ENCODE data around the gene ERC2. TPM values are rescaled to one million over a fixed set of nuclear protein-coding genes. Genes with fewer than 3 reads are reported as not detected.

Gene ERC2
- total RNA-seq, 1 experiment from 2014 or later, result 0.90 TPM

DNA sequence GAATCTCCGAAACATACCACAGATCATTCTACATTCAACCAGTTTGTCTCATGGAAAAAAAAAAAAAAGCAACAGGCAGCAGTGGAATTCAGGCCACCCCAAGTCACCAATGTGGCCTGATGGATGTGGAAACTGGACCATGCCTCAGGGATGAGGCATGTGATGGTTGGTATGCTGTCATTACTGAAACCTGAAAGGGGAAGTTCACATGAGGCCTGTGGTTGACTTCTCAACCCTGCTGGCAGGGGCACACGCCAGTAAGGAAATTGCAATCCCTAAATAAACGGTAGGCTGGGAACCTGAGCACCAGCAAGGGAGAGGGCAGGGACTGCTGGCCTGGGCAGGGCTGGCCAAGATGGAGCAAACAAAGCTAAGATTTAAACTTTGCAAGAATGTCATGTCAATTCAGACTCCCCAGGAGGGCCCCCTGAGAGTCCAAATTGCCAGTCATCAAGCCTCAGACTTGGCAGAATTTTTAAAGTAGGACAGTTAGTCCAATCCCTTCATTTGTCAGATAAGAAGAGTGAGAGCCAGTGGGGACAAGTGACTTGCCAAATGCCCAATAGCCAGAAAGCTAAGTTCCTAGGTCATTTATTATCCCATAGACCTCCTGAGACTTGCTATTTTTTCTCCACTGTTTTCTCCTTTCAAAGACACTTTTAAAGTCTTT is 310.4 kb downstream of the ERC2 start:
- POLR2A ChIA-PET (ENCODE audit: low non-redundant PET), result no interaction called here
- Histone ChIP-seq H3K36me3 (ENCODE audit: insufficient read depth, low read length, poor library complexity, severe bottlenecking) (no peaks in the 10 kb centered on the region), H3K27ac (ENCODE audit: low read depth, low read length, poor library complexity, severe bottlenecking) (no peak overlapping the region), H3K9me3 (ENCODE audit: low read depth, low read length, poor library complexity, severe bottlenecking) (no peaks in the 10 kb centered on the region), H3K27me3 (replicated peaks; ENCODE audit: insufficient read depth, low read depth, low read length, poor library complexity) (no peaks in the 10 kb centered on the region), H3K4me1 (ENCODE audit: insufficient read depth, low read length, poor library complexity, severe bottlenecking) (no peaks in the 10 kb centered on the region), H3K4me3 (ENCODE audit: low read depth, low read length, poor library complexity, severe bottlenecking) (no peak overlapping the region)
- intact Hi-C loops (cut with micrococcal nuclease; ENCODE audit: unreplicated experiment), result no loop called here
- no peak for DNase-seq (ENCODE audit: low spot score)
- CTCF ChIA-PET, result no interaction called here
- no TSS peak for BruUV-seq (replicated peaks)
- TF ChIP-seq, protein P1, sequence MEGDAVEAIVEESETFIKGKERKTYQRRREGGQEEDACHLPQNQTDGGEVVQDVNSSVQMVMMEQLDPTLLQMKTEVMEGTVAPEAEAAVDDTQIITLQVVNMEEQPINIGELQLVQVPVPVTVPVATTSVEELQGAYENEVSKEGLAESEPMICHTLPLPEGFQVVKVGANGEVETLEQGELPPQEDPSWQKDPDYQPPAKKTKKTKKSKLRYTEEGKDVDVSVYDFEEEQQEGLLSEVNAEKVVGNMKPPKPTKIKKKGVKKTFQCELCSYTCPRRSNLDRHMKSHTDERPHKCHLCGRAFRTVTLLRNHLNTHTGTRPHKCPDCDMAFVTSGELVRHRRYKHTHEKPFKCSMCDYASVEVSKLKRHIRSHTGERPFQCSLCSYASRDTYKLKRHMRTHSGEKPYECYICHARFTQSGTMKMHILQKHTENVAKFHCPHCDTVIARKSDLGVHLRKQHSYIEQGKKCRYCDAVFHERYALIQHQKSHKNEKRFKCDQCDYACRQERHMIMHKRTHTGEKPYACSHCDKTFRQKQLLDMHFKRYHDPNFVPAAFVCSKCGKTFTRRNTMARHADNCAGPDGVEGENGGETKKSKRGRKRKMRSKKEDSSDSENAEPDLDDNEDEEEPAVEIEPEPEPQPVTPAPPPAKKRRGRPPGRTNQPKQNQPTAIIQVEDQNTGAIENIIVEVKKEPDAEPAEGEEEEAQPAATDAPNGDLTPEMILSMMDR (conservative IDR thresholded peaks at IDR 0.05; ENCODE audit: low read depth, low read length), result no peak
- TF ChIP-seq EZH2 (IDR thresholded peaks at IDR 0.05; ENCODE audit: borderline replicate concordance, low read depth, low read length, poor library complexity, severe bottlenecking), result no peak

DNA sequence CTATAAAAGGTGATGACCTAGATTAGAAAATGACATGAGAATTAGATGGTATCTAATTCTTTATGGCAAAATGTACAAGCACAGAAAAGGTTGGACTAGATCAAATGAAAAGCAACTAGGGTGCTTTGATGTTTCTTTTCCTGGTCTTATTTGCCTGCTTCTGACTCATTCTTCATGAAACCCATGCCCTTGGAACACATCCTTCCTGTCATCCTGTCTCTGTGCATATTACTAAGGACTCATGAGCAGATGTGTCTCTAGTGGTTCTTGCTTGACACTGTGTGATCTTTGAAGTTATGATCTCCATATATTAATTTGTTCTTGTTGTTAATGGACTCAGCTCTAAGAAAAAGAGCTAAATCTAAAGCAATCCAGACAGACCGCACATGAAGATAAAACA is 314.0 kb downstream of the ERC2 start:
- CTCF ChIA-PET, result no interaction called here
- no peaks in the 10 kb centered on the region for H3K9me3 ChIP-seq (ENCODE audit: low read depth, low read length, poor library complexity, severe bottlenecking)

DNA sequence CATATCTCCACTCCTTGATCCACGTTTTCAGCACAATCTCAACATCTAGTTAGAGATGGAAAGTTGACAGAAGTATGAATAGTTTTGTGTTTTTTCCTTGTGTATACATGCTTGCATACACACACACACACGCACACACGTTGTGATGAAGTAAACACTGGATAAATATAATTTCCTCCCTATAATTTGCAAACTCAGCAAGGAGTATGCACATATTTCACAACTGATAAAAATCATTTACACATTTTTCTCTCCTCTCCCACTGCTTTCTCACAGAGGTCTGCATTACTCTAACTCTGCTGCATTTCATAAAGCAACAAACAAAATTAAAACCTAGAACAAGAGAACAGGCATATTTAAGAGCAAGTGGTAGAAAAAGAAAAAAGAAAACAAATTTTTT is 320.9 kb downstream of the ERC2 start:
- H3K4me1 ChIP-seq (ENCODE audit: insufficient read depth, low read length, poor library complexity, severe bottlenecking), result no peaks in the 10 kb centered on the region

More for the DNA sequence above, 314.0 kb downstream of the ERC2 start:
- Histone ChIP-seq H3K36me3 (ENCODE audit: insufficient read depth, low read length, poor library complexity, severe bottlenecking) (no peaks in the 10 kb centered on the region), H3K4me3 (ENCODE audit: low read depth, low read length, poor library complexity, severe bottlenecking) (no peak overlapping the region), H3K4me1 (ENCODE audit: insufficient read depth, low read length, poor library complexity, severe bottlenecking) (no peaks in the 10 kb centered on the region), H3K27me3 (replicated peaks; ENCODE audit: insufficient read depth, low read depth, low read length, poor library complexity) (no peaks in the 10 kb centered on the region), H3K27ac (ENCODE audit: low read depth, low read length, poor library complexity, severe bottlenecking) (no peak overlapping the region)
- POLR2A ChIA-PET (ENCODE audit: low non-redundant PET), result no interaction called here
- no TSS peak for BruUV-seq (replicated peaks)
- no peak for DNase-seq (ENCODE audit: low spot score)
- no peak for TF ChIP-seq EZH2 (IDR thresholded peaks at IDR 0.05; ENCODE audit: borderline replicate concordance, low read depth, low read length, poor library complexity, severe bottlenecking)
- TF ChIP-seq, protein P1 (conservative IDR thresholded peaks at IDR 0.05; ENCODE audit: low read depth, low read length), result no peak
- intact Hi-C loops (cut with micrococcal nuclease; ENCODE audit: unreplicated experiment), result no loop called here

More for the DNA sequence above, 320.9 kb downstream of the ERC2 start:
- Histone ChIP-seq H3K27me3 (replicated peaks; ENCODE audit: insufficient read depth, low read depth, low read length, poor library complexity) (no peaks in the 10 kb centered on the region), H3K4me3 (ENCODE audit: low read depth, low read length, poor library complexity, severe bottlenecking) (no peak overlapping the region), H3K27ac (ENCODE audit: low read depth, low read length, poor library complexity, severe bottlenecking) (no peak overlapping the region), H3K9me3 (ENCODE audit: low read depth, low read length, poor library complexity, severe bottlenecking) (no peaks in the 10 kb centered on the region), H3K36me3 (ENCODE audit: insufficient read depth, low read length, poor library complexity, severe bottlenecking) (no peaks in the 10 kb centered on the region)
- DNase-seq (ENCODE audit: low spot score), result no peak
- TF ChIP-seq EZH2 (IDR thresholded peaks at IDR 0.05; ENCODE audit: borderline replicate concordance, low read depth, low read length, poor library complexity, severe bottlenecking), result no peak
- TF ChIP-seq, protein P1 (conservative IDR thresholded peaks at IDR 0.05; ENCODE audit: low read depth, low read length), result no peak
- POLR2A ChIA-PET (ENCODE audit: low non-redundant PET), result no interaction called here
- BruUV-seq (replicated peaks), result no TSS peak
- CTCF ChIA-PET, result no interaction called here
- intact Hi-C loops (cut with micrococcal nuclease; ENCODE audit: unreplicated experiment), result no loop called here

All from A673 (cell line).